HepG2 (cell line): Measurements from ENCODE around the gene DNAJB11. TPM values are rescaled to one million over a fixed set of nuclear protein-coding genes. Genes with fewer than 3 reads are reported as not detected.

Experiments used
- CREM ChIP-seq, 2 experiments: sonication (generic) in 1 of 2; formaldehyde crosslinking in 1 of 2; IDR thresholded peaks; 2 replicates each; pipeline versions ENCODE4 v1.4.0 to v1.6.1; 2016 to 2020; ENCODE audit warnings: antibody characterized with exemption in 1 of 2, mild to moderate bottlenecking in 1 of 2, missing genetic modification reagents in 1 of 2
- ELF3 ChIP-seq: IDR thresholded peaks from 2 replicates; pipeline ENCODE4 v1.6.1; 2016; ENCODE audit warnings: missing genetic modification reagents, missing compliant biosample characterization
- FOSL2 ChIP-seq: sonication (generic); formaldehyde crosslinking; IDR thresholded peaks from 2 replicates; pipeline ENCODE4 v1.4.0; 2020; ENCODE audit warnings: missing genetic modification reagents
- FOXA1 ChIP-seq, 2 experiments: fragments of 450-650 bp in 1 of 2; sonication (generic) in 1 of 2; formaldehyde crosslinking in 1 of 2; IDR thresholded peaks; 2 replicates each; pipeline versions ENCODE4 v1.4.0 to v1.6.1; 2016 to 2020; ENCODE audit warnings: missing genetic modification reagents in 1 of 2
- FOXA3 ChIP-seq: IDR thresholded peaks from 2 replicates; pipeline ENCODE4 v1.6.1; 2016; ENCODE audit warnings: missing genetic modification reagents, missing compliant biosample characterization
- HNRNPK ChIP-seq: fragments of 200-400 bp; formaldehyde crosslinking; IDR thresholded peaks from 2 replicates; pipeline ENCODE4 v1.6.1; 2018; ENCODE audit warnings: low read length, low read depth, moderate library complexity, mild to moderate bottlenecking; ENCODE audit not compliant: poor library complexity, severe bottlenecking
- IKZF4 ChIP-seq: sonication (generic); formaldehyde crosslinking; IDR thresholded peaks from 2 replicates; pipeline ENCODE4 v1.5.1; 2020; ENCODE audit warnings: borderline replicate concordance, mild to moderate bottlenecking, low read depth, missing genetic modification reagents; ENCODE audit errors: not compliant biosample characterization
- KDM6A ChIP-seq: IDR thresholded peaks from 2 replicates; pipeline ENCODE4 v1.6.1; 2016; ENCODE audit warnings: low read depth
- KLF15 ChIP-seq: sonication (generic); formaldehyde crosslinking; IDR thresholded peaks from 2 replicates; pipeline ENCODE4 v1.8.1; 2023; ENCODE audit warnings: borderline replicate concordance, mild to moderate bottlenecking, inconsistent platforms, missing genetic modification reagents, mixed read lengths
- RBM39 ChIP-seq: fragments of 200-400 bp; formaldehyde crosslinking; IDR thresholded peaks from one replicate; pipeline ENCODE4 v1.6.1; 2018; ENCODE audit warnings: antibody characterized with exemption, mild to moderate bottlenecking, low read depth, low read length; ENCODE audit not compliant: poor library complexity, severe bottlenecking
- RCOR2 ChIP-seq: IDR thresholded peaks from 2 replicates; pipeline ENCODE4 v1.6.1; 2016; ENCODE audit warnings: missing biosample characterization, missing genetic modification reagents
- SAP130 ChIP-seq: IDR thresholded peaks from 2 replicates; pipeline ENCODE4 v1.6.1; 2016; ENCODE audit warnings: low read depth
- SOX6 ChIP-seq, 2 experiments: fragments of 450-650 bp in 1 of 2; sonication (generic) in 1 of 2; formaldehyde crosslinking in 1 of 2; IDR thresholded peaks; 2 replicates each; pipeline versions ENCODE4 v1.4.0 to v1.6.1; 2017 to 2020; ENCODE audit warnings: antibody characterized with exemption in 1 of 2, mild to moderate bottlenecking in 1 of 2, missing genetic modification reagents in 1 of 2
- ZKSCAN8 ChIP-seq: IDR thresholded peaks from 2 replicates; pipeline ENCODE4 v1.6.1; 2016; ENCODE audit warnings: borderline replicate concordance, missing genetic modification reagents, missing compliant biosample characterization
- ZNF383 ChIP-seq: sonication (generic); formaldehyde crosslinking; IDR thresholded peaks from 2 replicates; pipeline ENCODE4 v1.4.0; 2020; ENCODE audit warnings: missing genetic modification reagents, mild to moderate bottlenecking, borderline replicate concordance
- ZNF512B ChIP-seq: sonication (generic); formaldehyde crosslinking; IDR thresholded peaks from 2 replicates; pipeline ENCODE4 v1.5.1; 2020; ENCODE audit warnings: missing genetic modification reagents, mild to moderate bottlenecking, borderline replicate concordance
- ZNF569 ChIP-seq: sonication (generic); formaldehyde crosslinking; IDR thresholded peaks from 2 replicates; pipeline ENCODE4 v1.5.0; 2020; ENCODE audit warnings: mild to moderate bottlenecking, missing genetic modification reagents, moderate library complexity, borderline replicate concordance
- ZNF598 ChIP-seq: sonication (generic); formaldehyde crosslinking; IDR thresholded peaks from 2 replicates; pipeline ENCODE4 v1.5.1; 2020; ENCODE audit warnings: mild to moderate bottlenecking, missing genetic modification reagents, borderline replicate concordance
- ZNF607 ChIP-seq: sonication (generic); formaldehyde crosslinking; IDR thresholded peaks from 2 replicates; pipeline ENCODE4 v1.5.1; 2020; ENCODE audit warnings: missing genetic modification reagents, mild to moderate bottlenecking, borderline replicate concordance
- ZNF672 ChIP-seq: sonication (generic); formaldehyde crosslinking; IDR thresholded peaks from 2 replicates; pipeline ENCODE4 v1.8.1; 2022; ENCODE audit warnings: missing genetic modification reagents
- ZNF687 ChIP-seq: sonication (generic); formaldehyde crosslinking; IDR thresholded peaks from 2 replicates; pipeline ENCODE4 v1.5.1; 2020; ENCODE audit warnings: mild to moderate bottlenecking, missing genetic modification reagents, moderate library complexity
- ZNF777 ChIP-seq: sonication (generic); formaldehyde crosslinking; IDR thresholded peaks from 2 replicates; pipeline ENCODE4 v1.4.0; 2020; ENCODE audit warnings: missing genetic modification reagents
- ZNF816 ChIP-seq: sonication (generic); formaldehyde crosslinking; IDR thresholded peaks from 2 replicates; pipeline ENCODE4 v1.8.0; 2022; ENCODE audit warnings: missing genetic modification reagents, mild to moderate bottlenecking, borderline replicate concordance
- polyA plus RNA-seq, 8 experiments: library from polyadenylated mRNA; depleted of rRNA in 3 of 8; stranded (reverse) in 7 of 8; unstranded in 1 of 8; fragments of >200 nt; fragmentation: Illumina TruSeq in 4 of 8; extraction: Trizol in 4 of 8; gene quantifications; 2 replicates each; pipeline versions ENCODE4 v1.2.1 to v1.2.3, GENCODE V29; 2011 to 2016; ENCODE audit warnings: low read depth in 4 of 8, missing spikeins in 1 of 8, mixed read lengths in 1 of 8; ENCODE audit not compliant: insufficient read depth in 1 of 8
- total RNA-seq, 5 experiments: library from RNA; depleted of rRNA; stranded (reverse); fragments of >200 nt; fragmentation: Illumina TruSeq; extraction: Trizol; gene quantifications; 2 replicates each; pipeline ENCODE4 v1.2.3, GENCODE V29; 2016; ENCODE audit warnings: low read depth in 1 of 5

The DNAJB11 gene
- total and polyA plus RNA-seq, 2 of the 13 experiments (the other 11 are each of a cell fraction or from before 2014, with no cell fraction given): 41.0 to 132 TPM

- TF ChIP-seq FOSL2 (CRISPR knock-in tag): peak; percentile 71; the same call in 1 of the 2 replicates
- no peak for TF ChIP-seq ZNF687 (CRISPR knock-in tag)
- no peak for TF ChIP-seq ZNF512B
- TF ChIP-seq ZNF383 (CRISPR knock-in tag): no peak
- TF ChIP-seq ZNF816 (CRISPR knock-in tag): no peak
- TF ChIP-seq IKZF4 (CRISPR knock-in tag): no peak
- TF ChIP-seq ZKSCAN8 (CRISPR knock-in tag): peak; percentile 68; the same call in 1 of the 2 replicates
- no peak for TF ChIP-seq FOXA1 (IDR thresholded peaks at IDR 0.05)
- TF ChIP-seq FOXA1 (CRISPR knock-in tag; IDR thresholded peaks at IDR 0.05): no peak
- TF ChIP-seq ZNF598 (CRISPR knock-in tag): no peak
- TF ChIP-seq FOXA3 (CRISPR knock-in tag): peak; percentile 74
- peak; percentile 54 for TF ChIP-seq SAP130
- TF ChIP-seq KLF15 (CRISPR knock-in tag): no peak
- no peak for TF ChIP-seq HNRNPK
- TF ChIP-seq ZNF672: no peak
- no peak for TF ChIP-seq RBM39
- 0 out of 2 replicates have a peak, but pooled peaks have one; percentile 28 for TF ChIP-seq KDM6A (CRISPR knock-in tag)
- peak; percentile 44; the same call in 1 of the 2 replicates for TF ChIP-seq CREM (IDR thresholded peaks at IDR 0.05)
- TF ChIP-seq CREM (CRISPR knock-in tag; IDR thresholded peaks at IDR 0.05): no peak
- peak; percentile 87 for TF ChIP-seq ELF3 (CRISPR knock-in tag)
- TF ChIP-seq ZNF569 (CRISPR knock-in tag): no peak
- no peak for TF ChIP-seq ZNF607 (CRISPR knock-in tag)
- no peak for TF ChIP-seq SOX6 (IDR thresholded peaks at IDR 0.05)
- TF ChIP-seq SOX6 (CRISPR knock-in tag; IDR thresholded peaks at IDR 0.05): peak; percentile 70
- TF ChIP-seq RCOR2: 0 out of 2 replicates have a peak, but pooled peaks have one; percentile 34
- no peak for TF ChIP-seq ZNF777 (CRISPR knock-in tag)
Observed at GRCh38 chr3:186552408-186553031, 18.0 kb upstream of the DNAJB11 start (continued).
